Lower lobe of right lung (tissue), 2 donors: ENCODE results near the gene MRGPRF. TPM values are rescaled to one million over a fixed set of nuclear protein-coding genes. Genes with fewer than 3 reads are reported as not detected.

Source experiments
- ATAC-seq, 2 donors: fragments of 200-7000 bp; cut with Tn5 transposase; one replicate each; pipeline ENCODE4 v1.9.1; 2020 to 2022; ENCODE audit warnings: mild to moderate bottlenecking in 2 of 2, moderate library complexity in 2 of 2
- DNase-seq: peaks from one replicate; pipeline ENCODE4 v3.0.0-alpha.2; 2020
- H3K27ac ChIP-seq: fragments of 200-600 bp; one replicate; pipeline ENCODE4 v1.8.0; 2022
- H3K27me3 ChIP-seq: fragments of 200-600 bp; one replicate; pipeline ENCODE4 v1.8.0; 2022; ENCODE audit warnings: low read depth
- H3K36me3 ChIP-seq: fragments of 200-600 bp; one replicate; pipeline ENCODE4 v1.8.0; 2022; ENCODE audit warnings: mild to moderate bottlenecking
- H3K4me1 ChIP-seq: fragments of 200-600 bp; one replicate; pipeline ENCODE4 v1.8.0; 2022
- H3K4me3 ChIP-seq: fragments of 200-600 bp; one replicate; pipeline ENCODE4 v1.8.0; 2022; ENCODE audit warnings: mild to moderate bottlenecking
- H3K9me3 ChIP-seq: fragments of 200-600 bp; one replicate; pipeline ENCODE4 v1.8.0; 2022
- CTCF ChIP-seq: fragments of 200-600 bp; IDR thresholded peaks from one replicate; pipeline ENCODE4 v1.8.0; 2022; ENCODE audit warnings: antibody characterized with exemption, mild to moderate bottlenecking
- intact Hi-C: fragments of 100-400 bp; cut with DNase I; formaldehyde crosslinking; loops from one replicate; pipeline ENCODE4 v1.11.0; 2022
- total RNA-seq: library from RNA; stranded (reverse); fragmentation: NEBNext Ultra II Directional; extraction: Animal tissue kit (Norgen Biotek cat#: 25700); gene quantifications from one replicate; pipeline ENCODE4 v1.2.1, GENCODE V29; 2021
- donor health status: DM: no; HTN: yes; CAD: no; lungs with severe emphysema.

The MRGPRF gene
- total RNA-seq, 1 donor from 2014 or later = 11.5 TPM

DNA sequence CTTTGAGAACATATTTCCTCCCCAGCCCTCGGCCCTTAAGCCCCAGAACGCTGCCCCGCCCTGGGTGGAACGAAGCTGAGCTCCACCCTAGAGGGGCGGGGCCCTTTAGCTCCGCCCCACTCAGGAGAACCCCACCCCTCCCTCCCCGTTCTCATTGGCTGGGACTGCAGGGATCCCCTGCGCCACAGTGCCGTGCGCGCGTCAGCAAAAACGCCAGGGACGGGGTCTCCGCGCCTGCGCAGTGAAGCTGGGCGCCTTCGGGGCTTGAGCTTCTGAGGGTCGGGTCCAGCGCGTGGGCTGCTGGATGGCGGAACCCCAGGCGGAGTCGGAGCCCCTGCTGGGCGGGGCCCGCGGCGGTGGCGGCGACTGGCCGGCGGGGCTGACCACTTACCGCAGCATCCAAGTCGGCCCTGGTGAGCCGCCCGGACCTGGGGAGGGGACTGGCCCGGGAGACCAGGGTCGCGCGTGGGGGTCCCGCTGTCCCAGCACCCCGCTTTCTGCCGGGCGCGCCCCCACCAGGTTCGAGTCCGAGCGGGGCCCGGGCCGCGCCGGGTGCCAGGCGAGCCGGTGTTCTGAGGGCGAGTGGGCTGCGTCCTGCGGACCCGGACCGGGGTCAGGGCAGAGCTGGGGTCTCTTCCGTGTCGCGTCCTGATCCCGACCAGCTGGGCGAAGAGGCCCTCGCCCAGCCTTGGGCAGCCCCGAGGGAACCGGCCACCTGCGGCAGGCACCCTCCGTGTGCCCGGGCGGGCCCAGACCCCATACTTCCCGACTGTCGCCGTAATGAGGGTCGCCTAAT is 35.8 kb upstream of the MRGPRF start, which contains the start of gene TPCN2:
TPCN2 (plus strand) TSS at position 239 of the 796 bp plus-strand sequence; CDS start at position 305, 66 bp downstream.
- TF ChIP-seq CTCF = no peak
- ATAC-seq = peak; percentile 97
- no peaks in the 10 kb centered on the region for H3K36me3 ChIP-seq

DNA sequence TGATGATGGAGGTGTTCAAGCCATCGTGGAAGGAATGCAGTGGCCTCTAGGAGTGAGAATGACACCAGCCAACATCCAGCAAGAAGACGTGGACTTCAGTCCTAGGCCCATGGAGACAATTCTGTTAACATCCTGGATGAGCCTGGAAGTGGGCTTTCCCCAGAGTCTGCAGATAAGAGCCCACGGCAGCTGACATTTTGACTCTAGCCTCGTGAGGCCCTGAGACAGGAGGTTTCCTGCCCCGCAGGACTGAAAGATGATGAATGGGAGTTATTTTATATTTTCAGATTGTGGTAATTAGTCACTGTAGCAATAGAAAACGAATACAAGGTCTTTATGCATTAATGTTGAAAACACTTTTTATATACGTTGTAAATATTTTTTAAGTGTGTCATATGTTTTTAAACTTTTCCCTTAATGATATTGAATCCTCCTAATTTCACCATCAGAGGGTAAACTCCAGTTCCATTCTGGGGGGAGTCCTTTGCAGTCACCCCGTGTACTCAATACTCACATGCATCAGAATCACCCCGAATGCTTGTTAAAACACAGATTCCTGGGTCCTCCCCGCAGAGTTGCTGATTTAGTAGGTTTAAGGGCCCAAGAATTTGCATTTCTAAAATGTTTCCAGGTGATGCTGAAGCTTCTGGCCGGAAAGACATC is 35.1 kb upstream of the MRGPRF start:
- DNase-seq = no peak
- Histone ChIP-seq H3K4me1 (peaks cover 35% of the 10 kb centered on the region), H3K9me3 (no peaks in the 10 kb centered on the region), H3K27ac (peak overlapping the region; percentile 97), H3K4me3 (peak overlapping the region; percentile 95), H3K36me3 (no peaks in the 10 kb centered on the region), H3K27me3 (no peaks in the 10 kb centered on the region)
- no peak for TF ChIP-seq CTCF
- intact Hi-C loops = no loop called here
- peak in 1 of 2 donors; percentile 1 for ATAC-seq

More for the DNA sequence above, 35.8 kb upstream of the MRGPRF start, which contains the start of gene TPCN2:
- no peaks in the 10 kb centered on the region for H3K27me3 ChIP-seq
- peak; percentile 94 for DNase-seq
- peak within 1 kb of the TSS; percentile 97 for H3K27ac ChIP-seq
- intact Hi-C loops = no loop called here
- H3K4me1 ChIP-seq = peaks cover 35% of the 10 kb centered on the region
- H3K4me3 ChIP-seq = peak within 1 kb of the TSS; percentile 95
- H3K9me3 ChIP-seq = no peaks in the 10 kb centered on the region

- no peak overlapping the region for H3K4me3 ChIP-seq
- ATAC-seq = peak; percentile 57 to 68
- no peaks in the 10 kb centered on the region for H3K27me3 ChIP-seq
- intact Hi-C loops = no loop called here
- H3K36me3 ChIP-seq = no peaks in the 10 kb centered on the region
- TF ChIP-seq CTCF = peak; percentile 56
- H3K9me3 ChIP-seq = no peaks in the 10 kb centered on the region
- peaks cover 15% of the 10 kb centered on the region for H3K4me1 ChIP-seq
- no peak overlapping the region for H3K27ac ChIP-seq
- DNase-seq = peak; percentile 78
Observed at GRCh38 chr11:69044111-69045013, 31.3 kb upstream of the MRGPRF start.

DNA sequence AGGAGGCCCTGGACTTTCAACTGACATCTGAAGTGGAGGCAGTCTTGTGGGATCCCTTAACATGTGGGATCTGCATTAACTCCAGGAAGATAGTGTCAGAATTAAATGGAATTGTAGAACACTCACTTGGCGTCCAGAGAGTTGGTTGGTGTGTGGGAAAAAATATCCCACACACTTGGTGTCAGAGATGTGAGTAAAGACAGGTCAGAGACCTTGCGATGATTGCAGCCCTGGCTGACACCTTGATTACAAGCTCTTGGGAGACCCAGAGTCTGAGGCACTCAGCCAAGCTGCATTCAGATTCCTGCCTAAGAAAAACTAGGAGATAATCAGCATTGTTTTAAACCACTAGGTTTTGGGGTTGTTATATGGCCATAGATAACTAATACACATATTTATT is 28.5 kb upstream of the MRGPRF start:
- H3K4me3 ChIP-seq = no peak overlapping the region
- no peak for ATAC-seq
- no peaks in the 10 kb centered on the region for H3K27me3 ChIP-seq
- no peak overlapping the region for H3K27ac ChIP-seq
- H3K9me3 ChIP-seq = no peaks in the 10 kb centered on the region
- intact Hi-C loops = no loop called here
- no peak for DNase-seq
- H3K4me1 ChIP-seq = peaks cover 6% of the 10 kb centered on the region
- TF ChIP-seq CTCF = no peak
- H3K36me3 ChIP-seq = no peaks in the 10 kb centered on the region
